HG03175 (cell line): ENCODE results near the gene RAB22A.
A peak's percentile ranks its signal among the peaks of the same experiment; 100 is the strongest.

Experiments used
- ATAC-seq: cut with Tn5 transposase; IDR thresholded peaks from one replicate; pipeline ENCODE4 v1.9.1; 2021; ENCODE audit warnings: mild to moderate bottlenecking, moderate library complexity; ENCODE audit not compliant: unreplicated experiment

The RAB22A gene

GRCh38 chr20:58309591-58310290 is at the start of gene RAB22A:
TSS of gene RAB22A (plus strand) at chr20:58309715. CDS start at chr20:58309977, 262 bp downstream.
- peak; percentile 77 for ATAC-seq

GRCh38 chr20:58260006-58260405 is 49.5 kb upstream of the RAB22A start:
- ATAC-seq, result no peak

- no peak for ATAC-seq
Observed at GRCh38 chr20:58261660-58262059, 47.9 kb upstream of the RAB22A start.

GRCh38 chr20:58264271-58264670 is 45.2 kb upstream of the RAB22A start:
- no peak for ATAC-seq

GRCh38 chr20:58267389-58268215 is 41.9 kb upstream of the RAB22A start:
- ATAC-seq, result no peak

GRCh38 chr20:58268421-58268821 is 41.1 kb upstream of the RAB22A start:
- no peak for ATAC-seq

- no peak for ATAC-seq
Observed at GRCh38 chr20:58268936-58269619, 40.4 kb upstream of the RAB22A start.

- ATAC-seq, result no peak
Observed at GRCh38 chr20:58271606-58272351, 37.7 kb upstream of the RAB22A start.

GRCh38 chr20:58274384-58274783 is 35.1 kb upstream of the RAB22A start:
- no peak for ATAC-seq

- no peak for ATAC-seq
Observed at GRCh38 chr20:58277107-58277506, 32.4 kb upstream of the RAB22A start.

- no peak for ATAC-seq
Observed at GRCh38 chr20:58277578-58278472, 31.7 kb upstream of the RAB22A start.

GRCh38 chr20:58286729-58287128 is 22.8 kb upstream of the RAB22A start:
- ATAC-seq, result no peak

GRCh38 chr20:58287638-58288037 is 21.9 kb upstream of the RAB22A start:
- ATAC-seq, result no peak

GRCh38 chr20:58289143-58289542 is 20.4 kb upstream of the RAB22A start:
- ATAC-seq, result no peak

GRCh38 chr20:58293453-58293852 is 16.1 kb upstream of the RAB22A start:
- ATAC-seq, result no peak

GRCh38 chr20:58294497-58295455 is 14.7 kb upstream of the RAB22A start:
- no peak for ATAC-seq

- ATAC-seq, result no peak
Observed at GRCh38 chr20:58296051-58296837, 13.3 kb upstream of the RAB22A start.

GRCh38 chr20:58297394-58297793 is 12.1 kb upstream of the RAB22A start:
- no peak for ATAC-seq
